ENCODE measurements around the gene GPR37. TPM values are rescaled to one million over a fixed set of nuclear protein-coding genes. Genes with fewer than 3 reads are reported as not detected.

Gene GPR37
- total and polyA plus RNA-seq, 10 of the 15 experiments (the other 5 are each of a cell fraction or from before 2014, with no cell fraction given), result 0.02 TPM; not detected in 9

DNA sequence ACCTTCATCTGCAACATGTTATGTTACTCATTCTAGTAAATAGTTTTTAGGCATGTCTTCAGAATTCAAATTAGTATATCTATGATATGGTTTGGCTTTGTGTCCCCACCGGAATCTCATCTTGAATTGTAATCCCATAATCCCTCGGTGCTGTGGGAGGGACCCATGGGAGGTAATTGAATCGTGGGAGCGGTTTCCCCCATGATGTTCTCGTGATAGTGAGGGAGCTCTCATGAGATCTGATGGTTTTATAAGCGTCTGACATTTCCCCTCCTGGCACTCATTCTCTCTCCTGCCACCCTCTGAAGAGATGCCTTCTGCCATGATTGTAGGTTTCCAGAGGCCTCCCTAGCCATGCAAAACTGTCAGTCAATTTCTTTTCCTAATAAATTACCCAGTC, 20.4 kb upstream of the GPR37 start:
- intact Hi-C loops (cut with micrococcal nuclease; ENCODE audit: unreplicated experiment) (loop anchor here (1.0 to 10.0 kb wide), 5 partner anchors 59 to 685 kb away; no protein-coding TSS in a partner anchor), in situ Hi-C loops (cut with MboI) (loop anchor here (10.0 kb wide), 1 partner anchor 621 kb away; no protein-coding TSS in a partner anchor)
- no peaks in the 10 kb centered on the region for H4K20me1 ChIP-seq (ENCODE audit: control insufficient read depth, insufficient read depth)
- 57% methylated on average over 6 of the region's 6 CpGs for WGBS (ENCODE audit: insufficient coverage, insufficient replicate concordance, low lambda C conversion rate, missing lambda C conversion rate)
- BruUV-seq (replicated peaks), result no TSS peak
- no peak overlapping the region for H2AFZ ChIP-seq (ENCODE audit: control insufficient read depth, low read depth, low read length)
- H3K9ac ChIP-seq (ENCODE audit: control insufficient read depth, insufficient read depth, low read length), result no peak overlapping the region
- H3K79me2 ChIP-seq (ENCODE audit: control insufficient read depth, insufficient read depth, low read length), result no peaks in the 10 kb centered on the region
- ATAC-seq (no peak), FAIRE-seq (no peak), DNase-seq (ENCODE audit: low read depth, low spot score) (no peak)
- H3K27ac ChIP-seq (ENCODE audit: control insufficient read depth, insufficient read depth), result no peak overlapping the region
- ChIA-PET RAD21 (ENCODE audit: unreplicated experiment) (interaction anchor here (1.6 kb wide), 1 partner anchor 633 kb away, joined by 3 read pairs; no protein-coding TSS in a partner anchor), CTCF (interaction anchor here (0.9 to 3.7 kb wide), 7 partner anchors 10 to 908 kb away, joined by 3 to 37 read pairs (median 8); no protein-coding TSS in a partner anchor), SMC1A (ENCODE audit: uncharacterized antibody, unreplicated experiment) (interaction anchor here (0.6 to 2.9 kb wide), 4 partner anchors 14 to 685 kb away, joined by 3 to 15 read pairs (median 3); no protein-coding TSS in a partner anchor), POLR2A (no interaction called here)
- no peaks in the 10 kb centered on the region for H3K4me1 ChIP-seq (ENCODE audit: control insufficient read depth, insufficient read depth, low read length)
- H3K4me3 ChIP-seq, result no peak overlapping the region
- no peaks in the 10 kb centered on the region for H3K36me3 ChIP-seq (ENCODE audit: control insufficient read depth in 2 of 2, insufficient read depth in 2 of 2, low read length in 1 of 2)
- TF ChIP-seq, protein P1, sequence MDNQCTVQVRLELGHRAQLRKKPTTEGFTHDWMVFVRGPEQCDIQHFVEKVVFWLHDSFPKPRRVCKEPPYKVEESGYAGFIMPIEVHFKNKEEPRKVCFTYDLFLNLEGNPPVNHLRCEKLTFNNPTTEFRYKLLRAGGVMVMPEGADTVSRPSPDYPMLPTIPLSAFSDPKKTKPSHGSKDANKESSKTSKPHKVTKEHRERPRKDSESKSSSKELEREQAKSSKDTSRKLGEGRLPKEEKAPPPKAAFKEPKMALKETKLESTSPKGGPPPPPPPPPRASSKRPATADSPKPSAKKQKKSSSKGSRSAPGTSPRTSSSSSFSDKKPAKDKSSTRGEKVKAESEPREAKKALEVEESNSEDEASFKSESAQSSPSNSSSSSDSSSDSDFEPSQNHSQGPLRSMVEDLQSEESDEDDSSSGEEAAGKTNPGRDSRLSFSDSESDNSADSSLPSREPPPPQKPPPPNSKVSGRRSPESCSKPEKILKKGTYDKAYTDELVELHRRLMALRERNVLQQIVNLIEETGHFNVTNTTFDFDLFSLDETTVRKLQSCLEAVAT (IDR thresholded peaks at IDR 0.05), result no peak
- no peak for TF ChIP-seq HCFC1 (IDR thresholded peaks at IDR 0.05; ENCODE audit: low read length)
- no peaks in the 10 kb centered on the region; a peak in 1 of 4 replicates for H3K27me3 ChIP-seq (replicated peaks in 1 of 2; ENCODE audit: control insufficient read depth in 2 of 2, insufficient read depth in 2 of 2, low read length in 1 of 2)
- no peak overlapping the region for H3K4me2 ChIP-seq (ENCODE audit: control insufficient read depth, insufficient read depth)
- no peaks in the 10 kb centered on the region for H3K9me3 ChIP-seq (replicated peaks; ENCODE audit: control insufficient read depth, insufficient read depth, low read length)

All from GM12878 (cell line).